GM18502 (cell line): ENCODE measurements around the gene LMO2.
"Not testable (repeated sequence)": the region's sequence is repeated elsewhere in the genome, so short reads cannot be mapped to it uniquely, and the experiment has no call there.

Experiments
- ATAC-seq: cut with Tn5 transposase; IDR thresholded peaks from one replicate; pipeline ENCODE4 v1.9.1; 2021; ENCODE audit warnings: mild to moderate bottlenecking; ENCODE audit not compliant: unreplicated experiment, poor library complexity

Gene LMO2

DNA sequence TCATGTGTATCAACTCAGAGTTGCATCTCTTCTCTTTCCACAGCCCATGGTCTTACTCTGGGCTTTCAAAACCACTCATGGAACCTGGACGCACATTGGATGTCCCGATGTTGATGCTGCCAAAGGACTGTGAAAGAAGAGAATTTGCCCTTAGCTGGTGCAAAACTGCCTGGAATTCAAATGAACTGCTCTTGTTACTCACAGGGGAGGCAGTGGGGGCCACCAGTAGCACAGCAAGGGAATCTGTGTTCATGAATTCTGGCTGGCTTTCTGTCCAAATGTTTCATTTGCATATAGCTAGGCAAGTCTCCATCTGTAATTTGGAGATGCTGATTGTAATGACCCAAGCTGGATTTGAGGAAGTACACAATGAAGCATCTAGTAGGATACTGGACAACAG is 24.9 kb downstream of the LMO2 start:
- no peak for ATAC-seq

DNA sequence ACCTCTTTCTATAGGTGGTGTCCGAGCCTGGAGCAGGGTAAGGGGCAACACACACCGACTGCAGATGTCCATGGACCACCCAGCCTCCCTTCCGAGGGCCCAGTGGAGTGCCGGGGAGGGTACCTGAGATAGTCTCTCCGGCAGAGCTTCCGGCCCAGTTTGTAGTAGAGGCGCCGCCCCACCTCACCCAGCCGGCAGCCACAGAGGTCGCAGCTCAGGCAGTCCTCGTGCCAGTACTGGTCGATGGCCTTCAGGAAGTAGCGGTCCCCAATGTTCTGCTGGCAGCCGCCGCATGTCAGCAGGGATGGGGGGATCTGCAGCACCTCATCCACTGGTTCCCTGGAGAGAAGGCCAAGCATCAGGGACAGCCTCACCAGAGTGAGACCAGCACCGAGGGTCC is 27.4 kb downstream of the LMO2 start:
- no peak for ATAC-seq

DNA sequence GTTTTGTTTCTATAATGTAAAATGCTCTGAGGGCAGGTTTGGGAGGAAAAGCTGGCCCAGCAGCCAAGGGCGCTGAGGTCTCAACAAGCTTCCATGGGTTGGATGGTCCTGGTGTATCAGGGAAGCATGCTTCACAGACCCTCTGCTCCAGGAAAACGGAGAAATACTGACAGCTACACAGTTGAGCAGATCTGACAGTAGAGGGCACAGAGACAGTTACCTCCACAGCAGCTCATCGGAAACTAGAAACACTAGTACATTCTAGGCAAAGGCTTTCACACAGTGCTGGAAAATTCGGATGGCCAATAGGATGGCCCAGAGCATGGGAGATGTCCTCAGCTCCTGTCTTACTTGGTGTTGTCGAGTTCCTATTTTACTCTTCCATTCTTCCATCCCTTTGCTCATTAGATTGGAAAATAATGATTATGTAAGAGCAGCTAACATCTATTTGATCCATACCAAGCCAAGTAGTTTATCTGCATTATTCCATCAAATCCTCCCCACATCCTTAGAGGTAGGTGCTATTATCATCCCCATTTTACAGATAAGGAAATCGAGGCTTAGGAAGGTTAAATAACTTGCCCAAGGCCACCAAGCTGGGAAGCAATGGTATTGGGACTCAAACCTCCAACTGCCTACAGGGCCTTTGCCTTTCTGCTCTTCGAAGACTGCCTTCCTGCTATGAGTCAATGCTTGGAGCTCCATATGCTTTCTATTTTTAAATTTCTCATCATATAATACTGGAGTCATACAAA is 28.3 kb downstream of the LMO2 start:
- ATAC-seq, result no peak

DNA sequence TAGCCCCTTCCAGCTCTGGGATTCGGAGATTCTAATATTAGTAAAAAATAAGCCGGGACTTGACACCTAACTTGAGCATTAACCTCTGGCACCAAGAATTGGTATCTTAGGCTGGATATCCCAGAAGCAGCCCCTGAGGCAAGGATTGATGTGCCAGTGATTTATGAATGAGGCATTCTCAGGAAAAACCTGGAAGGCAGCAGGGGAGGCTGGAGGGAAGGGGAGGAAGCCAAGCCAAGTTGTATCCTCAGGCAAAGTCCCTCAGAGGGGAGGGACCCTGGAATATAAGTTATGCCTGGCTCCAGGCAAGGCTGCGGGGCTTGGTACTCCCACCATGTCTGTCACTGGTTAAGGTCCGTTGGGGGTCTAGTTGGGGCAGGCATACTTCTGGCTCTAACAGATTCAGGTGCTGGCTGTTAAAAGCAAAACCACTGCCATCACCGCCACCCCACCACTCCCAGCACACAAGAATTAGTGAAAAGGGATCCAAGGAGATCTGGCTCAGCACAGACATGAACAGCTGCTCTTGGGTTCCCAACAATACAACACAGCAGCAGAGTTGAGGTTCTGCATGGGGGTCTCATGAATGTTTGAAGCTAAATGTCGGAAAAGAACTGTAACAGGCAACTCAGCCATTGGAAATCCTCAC is 29.8 kb downstream of the LMO2 start:
- no peak for ATAC-seq

DNA sequence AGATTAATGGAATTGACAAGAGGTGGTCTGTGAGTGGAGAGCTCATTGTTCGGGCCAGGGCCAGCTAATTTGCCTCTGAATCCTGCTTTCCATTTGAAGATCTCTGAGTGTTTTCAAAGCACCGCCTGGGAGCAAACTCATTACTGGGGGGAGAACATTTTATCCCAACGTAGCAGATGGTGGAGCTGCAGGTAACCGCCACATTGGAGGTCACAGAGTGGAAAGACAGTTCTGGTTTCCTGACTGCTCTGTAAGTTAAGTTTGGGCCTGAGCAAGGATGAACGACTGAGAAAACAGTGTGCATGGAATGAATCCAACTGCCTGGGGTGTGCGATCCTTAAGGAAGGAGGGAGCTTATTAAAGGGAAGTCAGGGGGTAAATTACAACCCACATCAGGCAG is 30.5 kb downstream of the LMO2 start:
- no peak for ATAC-seq

DNA sequence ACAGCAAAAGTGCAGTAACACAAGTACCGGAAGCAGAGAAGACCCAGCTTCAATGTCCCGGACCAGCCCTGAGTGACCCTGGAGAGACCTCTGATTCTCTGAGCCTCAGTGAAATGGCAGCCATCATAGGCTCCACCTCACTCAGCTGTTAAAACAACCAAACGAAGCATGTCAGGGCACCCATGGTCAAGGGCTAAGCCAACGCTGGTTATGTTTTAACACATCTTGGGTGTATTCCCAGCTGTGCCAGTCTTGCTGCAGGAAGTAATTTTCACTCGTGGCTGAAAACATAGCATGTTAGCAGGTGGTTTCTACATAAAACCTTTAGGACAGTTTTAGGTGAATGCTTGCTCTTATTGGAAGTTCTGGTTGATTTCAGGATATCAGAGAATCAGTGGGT is 30.9 kb downstream of the LMO2 start:
- no peak for ATAC-seq

DNA sequence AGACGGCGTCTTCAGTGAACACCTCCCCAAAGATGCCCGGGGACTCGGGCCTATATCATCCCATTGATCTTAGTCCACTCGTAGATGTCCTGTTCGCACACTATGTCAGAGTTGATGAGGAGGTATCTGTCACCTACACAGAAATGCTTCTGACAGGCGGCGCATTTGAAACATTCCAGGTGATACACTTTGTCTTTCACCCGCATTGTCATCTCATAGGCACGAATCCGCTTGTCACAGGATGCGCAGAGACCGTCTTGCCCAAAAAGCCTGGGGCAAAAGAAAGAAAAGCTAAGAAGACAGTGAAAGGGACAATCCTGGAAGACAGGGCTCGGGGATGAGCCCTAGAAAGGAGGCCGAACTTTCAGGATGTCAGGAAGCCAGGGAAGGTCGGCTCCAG is 32.6 kb downstream of the LMO2 start:
- no peak for ATAC-seq

DNA sequence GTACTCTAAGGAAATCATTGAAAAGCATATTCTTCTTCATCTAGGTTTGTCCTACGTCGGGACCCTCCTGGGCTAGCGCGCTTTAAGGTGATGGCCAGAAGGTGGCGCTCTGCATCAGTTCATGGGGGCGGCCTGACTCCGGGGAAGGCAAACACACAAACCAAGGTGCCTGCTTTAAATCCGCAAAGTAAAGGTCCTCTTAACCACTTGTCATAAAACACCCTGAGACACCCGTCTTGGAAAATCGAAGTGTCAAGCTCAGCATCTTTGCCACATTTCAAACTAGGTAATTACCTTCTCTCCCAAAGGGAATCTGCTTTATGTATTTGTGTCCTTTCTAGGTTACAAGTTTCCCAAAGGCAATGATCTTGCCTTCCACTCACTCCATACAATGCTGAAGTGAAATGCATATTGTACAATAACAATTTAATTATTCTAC is 33.9 kb downstream of the LMO2 start:
- ATAC-seq, result peak; percentile 78

DNA sequence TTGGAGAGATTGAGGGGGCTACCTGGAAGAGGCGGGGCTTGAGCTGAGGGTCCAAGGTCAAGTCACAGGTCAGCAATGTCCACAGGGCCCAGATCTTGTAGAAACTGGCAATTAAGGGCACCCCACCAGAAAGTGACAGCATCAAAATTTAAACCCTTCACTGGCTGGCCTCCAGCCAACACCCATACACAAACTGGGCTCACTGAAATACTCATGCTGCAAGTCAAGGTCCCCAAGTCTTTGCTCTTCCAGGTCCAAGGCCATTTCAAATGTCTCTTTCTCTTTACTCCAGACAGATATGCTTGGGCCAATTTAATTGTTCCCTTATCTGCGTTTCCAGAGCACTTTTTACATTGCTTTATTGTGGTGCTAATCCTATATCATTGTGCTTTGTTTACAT is 36.4 kb downstream of the LMO2 start:
- ATAC-seq, result no peak

DNA sequence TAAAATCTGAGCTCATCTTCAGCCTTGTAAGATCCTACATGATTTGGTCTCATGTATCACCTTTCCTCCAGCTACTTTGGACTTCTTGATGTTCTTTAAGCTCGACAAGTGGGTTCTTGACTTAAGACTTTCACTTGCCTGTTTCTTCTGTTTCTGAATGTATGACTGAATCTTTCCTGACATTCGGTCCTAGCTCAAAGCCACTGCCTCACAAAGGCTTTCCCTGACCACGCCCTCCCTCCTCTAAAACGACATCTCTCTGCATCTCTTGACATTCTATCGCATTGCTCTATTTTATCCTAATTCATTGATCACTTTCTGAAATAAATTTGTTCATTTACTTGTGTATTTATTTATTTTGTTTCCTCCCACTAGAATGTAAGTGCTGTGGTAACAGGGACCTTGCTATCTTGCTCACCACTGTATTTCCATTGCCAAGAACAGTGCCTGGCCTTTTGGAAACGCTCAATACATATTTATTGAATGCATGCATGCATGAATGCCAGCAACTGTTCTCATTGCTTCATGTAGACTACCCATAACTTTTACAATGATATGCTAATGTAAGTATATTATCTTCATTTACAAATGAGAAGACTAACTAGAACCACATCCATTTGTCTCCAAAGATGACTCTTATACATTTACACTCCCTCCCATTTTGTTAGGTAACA is 43.0 kb downstream of the LMO2 start:
- no peak for ATAC-seq

DNA sequence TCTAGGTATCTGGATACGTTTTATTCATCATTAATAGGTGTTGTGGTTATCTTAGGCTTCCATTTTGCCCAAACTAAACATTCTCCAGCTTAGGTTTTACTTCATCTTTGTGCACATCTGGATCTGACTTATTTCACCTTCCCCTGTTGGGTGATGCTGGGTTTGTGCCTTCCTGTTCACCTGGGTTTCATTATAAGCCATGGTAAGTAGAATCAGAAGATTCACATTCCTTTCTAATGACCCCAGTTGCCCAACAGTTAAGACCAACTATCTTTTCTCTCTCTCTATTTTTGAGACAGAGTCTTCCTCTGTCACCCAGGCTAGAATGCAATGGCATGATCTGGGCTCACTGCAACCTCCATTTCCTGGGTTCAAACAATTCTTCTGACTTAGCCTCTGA is 44.6 kb downstream of the LMO2 start:
- no peak for ATAC-seq

DNA sequence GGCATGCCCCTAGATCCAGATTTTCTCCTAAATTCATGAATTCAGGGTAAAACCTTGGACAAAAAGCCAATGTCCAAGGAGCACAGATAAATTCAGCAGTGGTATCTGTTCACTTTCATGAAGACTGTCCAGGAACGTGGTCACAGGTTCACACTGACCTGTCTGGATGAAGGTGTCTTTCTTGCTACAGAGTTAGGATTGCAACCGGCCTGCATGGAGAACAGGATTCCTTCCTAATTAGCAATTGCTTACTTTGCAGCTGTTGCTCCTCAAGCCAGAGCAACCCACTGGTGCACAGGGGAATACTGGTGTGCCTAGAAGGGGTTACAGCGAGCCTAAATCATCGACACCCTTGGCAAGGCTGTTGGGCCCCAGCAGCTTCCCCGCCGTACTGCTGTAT is 47.6 kb downstream of the LMO2 start:
- ATAC-seq, result no peak

DNA sequence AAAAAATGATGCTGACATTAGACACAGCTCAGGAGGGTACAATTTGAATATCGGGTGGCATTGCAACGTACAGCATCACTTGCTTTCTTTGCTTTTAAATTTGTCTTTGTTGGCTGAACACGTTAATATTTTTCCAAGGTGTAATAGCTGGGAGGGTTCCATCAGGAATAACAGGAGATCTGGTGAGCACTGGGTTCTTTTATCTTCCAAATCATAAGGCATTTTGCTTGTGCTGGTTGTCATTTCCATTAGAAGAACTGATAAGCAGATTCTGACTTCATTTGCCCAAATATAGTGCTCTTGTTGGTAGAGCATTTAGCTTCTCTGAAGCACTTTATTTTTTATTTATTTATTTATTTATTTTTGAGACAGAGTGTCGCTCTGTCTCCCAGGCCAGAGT is 48.9 kb downstream of the LMO2 start:
- no peak for ATAC-seq

DNA sequence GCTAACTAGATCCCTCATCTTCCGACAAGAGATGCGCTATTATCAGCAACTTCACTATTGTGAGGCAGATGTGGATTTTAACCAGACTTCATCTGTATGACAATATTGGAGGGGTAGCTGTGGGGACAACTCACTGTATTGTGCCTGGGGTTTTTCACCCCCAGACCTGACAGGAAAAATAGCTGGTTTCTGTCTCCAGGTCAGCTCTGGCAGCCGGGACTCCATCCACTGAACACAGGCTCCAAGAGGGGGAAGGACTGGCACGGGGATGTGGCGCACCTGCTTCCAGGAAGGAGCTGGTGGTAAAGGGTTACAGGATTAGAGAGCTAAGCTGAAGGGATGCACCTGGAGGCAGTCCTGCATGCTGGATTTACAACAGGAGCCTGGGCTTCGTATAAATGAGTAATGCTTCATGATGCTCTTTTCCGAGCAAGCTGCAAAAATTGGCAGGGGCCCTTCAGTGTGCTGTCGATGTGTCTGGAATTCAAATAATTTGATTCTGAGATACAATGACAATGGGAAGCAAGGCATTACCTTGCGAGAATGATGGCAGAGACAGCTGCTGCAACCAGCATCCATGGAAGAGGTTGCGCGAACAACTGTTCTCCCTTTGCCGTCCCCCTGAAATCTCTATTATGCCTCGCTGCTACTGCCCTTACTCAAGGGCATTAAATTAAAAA is 49.5 kb downstream of the LMO2 start:
- ATAC-seq, result no peak

DNA sequence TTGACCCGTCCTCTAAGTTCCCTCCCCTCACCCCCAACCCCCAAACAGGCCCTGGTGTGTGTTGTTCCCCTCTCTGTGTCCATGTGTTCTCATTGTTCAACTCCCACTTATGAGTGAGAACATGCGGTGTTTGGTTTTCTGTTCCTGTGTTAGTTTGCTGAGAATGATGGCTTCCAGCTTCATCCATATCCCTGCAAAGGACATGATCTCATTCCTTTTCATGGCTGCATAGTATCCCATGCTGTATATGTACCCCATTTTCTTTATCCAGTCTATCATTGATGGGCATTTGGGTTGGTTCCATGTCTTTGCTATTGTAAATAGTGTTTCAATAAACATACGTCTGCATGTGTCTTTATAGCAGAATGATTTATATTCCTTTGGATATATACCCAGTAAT is 53.6 kb downstream of the LMO2 start:
- not testable (repeated sequence) for ATAC-seq

DNA sequence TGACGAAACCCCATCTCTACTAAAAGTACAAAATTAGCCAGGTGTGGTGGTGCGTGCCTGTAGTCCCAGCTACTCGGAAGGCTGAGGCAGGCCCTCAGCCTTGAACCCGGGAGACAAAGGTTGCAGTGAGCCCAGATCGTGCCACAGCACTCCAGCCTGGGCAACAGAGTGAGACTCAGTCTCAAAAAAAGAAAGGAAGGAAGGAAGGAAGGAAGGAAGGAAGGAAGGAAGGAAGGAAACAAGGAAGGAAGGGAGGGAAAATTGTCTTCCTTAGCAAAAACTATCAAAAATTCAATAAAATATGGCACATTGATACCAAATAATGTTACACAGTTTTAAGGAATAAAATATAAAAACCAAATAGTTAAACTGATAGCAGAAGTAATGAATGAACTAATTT is 54.5 kb downstream of the LMO2 start:
- ATAC-seq, result not testable (repeated sequence)

DNA sequence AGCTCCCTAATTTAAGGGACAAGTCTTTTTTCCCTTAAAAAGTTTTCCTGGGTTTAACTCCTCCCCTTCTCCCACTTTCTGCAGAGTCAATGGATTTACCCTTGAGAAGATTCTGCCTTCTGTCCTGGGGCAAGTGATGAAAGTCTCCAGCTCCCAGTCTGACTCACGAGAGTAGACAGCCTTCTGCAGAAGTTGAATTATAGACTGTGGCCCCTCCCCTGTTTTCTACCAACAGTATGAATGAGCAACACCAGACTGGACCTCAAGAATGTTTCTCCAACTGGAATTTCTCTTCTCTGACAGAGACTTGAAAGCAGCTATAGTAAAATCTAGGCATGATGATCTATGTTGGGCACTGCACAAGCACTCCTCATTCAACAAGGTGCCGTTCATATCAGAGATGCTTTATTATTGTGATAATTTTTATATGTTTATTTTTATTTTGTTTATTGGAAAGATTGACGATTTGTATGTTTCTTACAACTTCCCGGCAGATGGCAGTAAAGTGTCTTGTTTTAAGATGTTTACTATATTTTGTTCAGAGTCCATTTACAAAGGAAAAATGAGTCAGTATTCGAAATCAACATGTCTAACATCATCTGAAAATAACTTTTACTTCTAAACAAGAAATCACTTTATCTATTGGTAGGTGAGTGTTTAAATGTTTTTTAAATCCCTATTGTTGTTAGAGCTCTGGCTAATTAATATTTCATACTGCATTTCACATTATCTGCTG is 56.6 kb downstream of the LMO2 start:
- no peak for ATAC-seq

DNA sequence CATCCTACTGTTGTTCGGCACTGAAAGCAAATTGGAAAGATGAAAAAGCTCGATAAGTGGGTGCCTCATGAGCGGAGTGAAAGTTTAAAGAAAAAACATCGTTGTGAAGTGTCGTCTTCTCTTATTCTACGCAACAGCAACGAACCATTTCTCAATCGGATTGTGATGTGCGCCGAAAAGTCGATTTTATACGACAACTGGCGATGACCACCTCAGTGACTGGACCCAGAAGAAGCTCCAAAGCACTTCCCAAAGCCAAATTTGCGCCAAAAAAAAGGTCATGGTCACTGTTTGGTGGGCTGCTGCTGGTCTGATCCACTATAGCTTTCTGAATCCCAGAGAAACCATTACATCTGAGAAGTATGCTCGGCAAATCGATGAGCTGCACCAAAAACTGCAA is 59.2 kb downstream of the LMO2 start:
- no peak for ATAC-seq

DNA sequence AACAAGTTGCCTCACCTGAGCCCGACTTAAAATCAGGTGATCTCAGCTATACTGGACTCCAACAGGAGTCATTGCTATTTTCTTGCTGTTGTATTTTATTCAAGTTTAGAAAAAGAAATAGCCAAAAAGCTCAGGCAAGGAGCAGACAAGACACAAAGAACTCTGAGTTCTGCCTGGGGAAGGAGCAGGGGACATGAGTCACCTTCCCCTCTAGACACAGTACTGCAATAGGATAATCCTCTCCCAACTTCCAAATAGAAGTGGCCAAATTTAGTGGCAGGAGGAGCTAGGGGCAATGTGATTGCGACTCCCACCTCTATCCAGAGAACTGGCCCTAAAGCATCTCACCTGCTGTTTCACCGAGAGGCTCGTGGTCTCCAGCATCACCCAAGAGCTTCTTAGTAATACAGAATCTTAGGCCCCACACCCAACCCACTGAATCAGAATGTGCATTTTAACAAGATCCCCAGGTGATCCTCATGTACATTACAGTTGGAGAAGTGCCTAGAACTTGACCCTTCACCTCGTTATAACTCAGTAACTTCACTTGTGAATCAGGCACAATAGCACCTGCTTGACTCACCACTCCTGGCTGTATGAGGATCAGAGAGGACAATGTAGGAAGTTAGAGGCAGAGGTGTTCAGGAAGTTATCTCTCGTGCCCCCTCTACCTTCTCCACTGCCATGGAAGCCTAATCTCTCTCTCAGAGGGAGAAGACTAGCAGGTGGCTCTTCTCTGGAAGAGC is 60.8 kb downstream of the LMO2 start:
- ATAC-seq, result no peak
